ENCODE measurements around the gene TTC24. TPM values are rescaled to one million over a fixed set of nuclear protein-coding genes. Genes with fewer than 3 reads are reported as not detected.
"Not testable (repeated sequence)": the region's sequence is repeated elsewhere in the genome, so short reads cannot be mapped to it uniquely, and the experiment has no call there.

Gene TTC24
- total RNA-seq, 1 donor: not detected

DNA sequence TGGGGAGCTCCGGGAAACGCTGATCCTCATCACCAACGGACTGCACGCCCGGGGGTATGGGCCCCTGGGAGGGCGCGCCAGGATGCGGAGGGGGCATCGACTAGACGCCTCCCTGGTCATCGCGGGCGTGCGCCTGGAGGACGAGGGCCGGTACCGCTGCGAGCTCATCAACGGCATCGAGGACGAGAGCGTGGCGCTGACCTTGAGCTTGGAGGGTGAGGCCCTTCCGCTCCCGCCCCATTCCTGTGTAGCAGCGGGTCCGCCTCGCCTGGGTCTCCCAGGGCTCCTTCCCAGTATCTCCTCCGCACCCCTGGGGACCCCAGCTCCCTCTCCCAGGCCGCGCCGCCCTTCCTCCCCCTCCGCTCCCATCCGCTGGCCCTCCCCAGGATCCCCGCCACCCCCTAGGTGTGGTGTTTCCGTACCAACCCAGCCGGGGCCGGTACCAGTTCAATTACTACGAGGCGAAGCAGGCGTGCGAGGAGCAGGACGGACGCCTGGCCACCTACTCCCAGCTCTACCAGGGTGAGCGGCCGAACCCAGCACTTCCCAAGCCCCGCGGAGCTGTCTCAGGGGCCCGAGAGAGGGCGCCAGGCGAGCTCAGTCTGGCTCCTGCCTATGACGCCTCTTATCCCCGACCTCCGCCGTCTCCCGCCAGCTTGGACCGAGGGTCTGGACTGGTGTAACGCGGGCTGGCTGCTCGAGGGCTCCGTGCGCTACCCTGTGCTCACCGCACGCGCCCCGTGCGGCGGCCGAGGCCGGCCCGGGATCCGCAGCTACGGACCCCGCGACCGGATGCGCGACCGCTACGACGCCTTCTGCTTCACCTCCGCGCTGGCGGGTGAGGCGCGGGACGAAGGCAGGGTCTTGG lies 44.7 kb downstream of the TTC24 start:
- TF ChIP-seq CTCF (IDR thresholded peaks at IDR 0.05; ENCODE audit: insufficient read depth, low read length): peak; percentile 43

DNA sequence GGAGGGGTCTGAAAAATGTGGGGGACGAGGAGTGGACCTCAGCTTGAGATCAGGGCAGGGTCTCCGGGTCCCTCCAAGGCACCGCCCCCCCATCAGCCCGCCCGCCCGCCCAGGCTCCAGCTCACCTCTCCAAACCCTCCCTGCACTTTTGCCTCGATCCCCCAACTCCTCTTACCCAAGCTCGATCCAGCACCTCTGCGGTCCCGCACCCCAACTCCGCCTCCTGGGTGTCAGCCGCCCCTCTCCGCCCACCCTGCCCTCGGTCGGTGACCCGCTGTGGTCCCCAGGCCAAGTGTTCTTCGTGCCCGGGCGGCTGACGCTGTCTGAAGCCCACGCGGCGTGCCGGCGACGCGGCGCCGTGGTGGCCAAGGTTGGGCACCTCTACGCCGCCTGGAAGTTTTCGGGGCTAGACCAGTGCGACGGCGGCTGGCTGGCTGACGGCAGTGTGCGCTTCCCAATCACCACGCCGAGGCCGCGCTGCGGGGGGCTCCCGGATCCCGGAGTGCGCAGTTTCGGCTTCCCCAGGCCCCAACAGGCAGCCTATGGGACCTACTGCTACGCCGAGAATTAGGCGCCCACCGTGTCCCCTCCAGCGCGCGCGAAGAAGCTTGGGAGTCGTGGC lies 45.4 kb downstream of the TTC24 start:
- H3K4me3 ChIP-seq (ENCODE audit: low read depth, low read length): peak overlapping the region; percentile 49
- no peak for DNase-seq (ENCODE audit: low read depth)
- TF ChIP-seq CTCF (IDR thresholded peaks at IDR 0.05; ENCODE audit: insufficient read depth, low read length): no peak

More for the DNA sequence above, 44.7 kb downstream of the TTC24 start:
- peak; percentile 29 for DNase-seq (ENCODE audit: low read depth)
- peak overlapping the region; percentile 49 for H3K4me3 ChIP-seq (ENCODE audit: low read depth, low read length)

GRCh38 chr1:156625436-156626078 lies 46.0 kb downstream of the TTC24 start:
- peak; percentile 55 for DNase-seq (ENCODE audit: low read depth)
- peak; percentile 76 for TF ChIP-seq CTCF (IDR thresholded peaks at IDR 0.05; ENCODE audit: insufficient read depth, low read length)
- no peak overlapping the region for H3K4me3 ChIP-seq (ENCODE audit: low read depth, low read length)

GRCh38 chr1:156626079-156626438 lies 46.5 kb downstream of the TTC24 start:
- DNase-seq (ENCODE audit: low read depth): no peak
- H3K4me3 ChIP-seq (ENCODE audit: low read depth, low read length): no peak overlapping the region
- TF ChIP-seq CTCF (IDR thresholded peaks at IDR 0.05; ENCODE audit: insufficient read depth, low read length): no peak

DNA sequence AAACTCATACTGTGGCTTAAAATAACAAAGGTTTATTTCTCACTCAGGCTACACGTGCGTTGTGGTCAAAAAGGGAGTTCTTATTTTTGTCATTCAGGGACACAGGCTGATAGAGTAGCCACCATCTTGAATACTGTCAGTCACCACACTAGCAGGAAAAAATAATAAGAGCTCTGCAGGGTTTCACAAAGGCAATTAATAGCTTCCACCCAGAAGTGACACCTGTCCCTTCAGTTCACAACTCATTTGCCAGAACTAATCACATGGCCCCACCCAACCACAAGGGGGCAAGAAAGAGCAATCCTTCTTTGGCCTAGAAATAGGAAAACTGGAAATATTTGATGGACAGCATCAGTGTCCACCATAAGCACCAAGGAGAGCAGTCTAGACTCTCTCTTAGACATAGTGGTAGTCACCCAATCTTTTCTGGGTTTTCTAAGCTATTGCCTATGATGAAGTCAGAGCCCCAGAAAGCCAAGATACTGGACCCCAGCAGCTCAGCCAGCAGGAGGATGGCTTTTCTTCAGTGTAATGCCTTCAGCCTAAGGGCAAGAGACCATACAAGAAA lies 47.9 kb downstream of the TTC24 start:
- no peak overlapping the region for H3K4me3 ChIP-seq (ENCODE audit: low read depth, low read length)
- peak; percentile 46 for DNase-seq (ENCODE audit: low read depth)
- TF ChIP-seq CTCF (IDR thresholded peaks at IDR 0.05; ENCODE audit: insufficient read depth, low read length): peak; percentile 72

DNA sequence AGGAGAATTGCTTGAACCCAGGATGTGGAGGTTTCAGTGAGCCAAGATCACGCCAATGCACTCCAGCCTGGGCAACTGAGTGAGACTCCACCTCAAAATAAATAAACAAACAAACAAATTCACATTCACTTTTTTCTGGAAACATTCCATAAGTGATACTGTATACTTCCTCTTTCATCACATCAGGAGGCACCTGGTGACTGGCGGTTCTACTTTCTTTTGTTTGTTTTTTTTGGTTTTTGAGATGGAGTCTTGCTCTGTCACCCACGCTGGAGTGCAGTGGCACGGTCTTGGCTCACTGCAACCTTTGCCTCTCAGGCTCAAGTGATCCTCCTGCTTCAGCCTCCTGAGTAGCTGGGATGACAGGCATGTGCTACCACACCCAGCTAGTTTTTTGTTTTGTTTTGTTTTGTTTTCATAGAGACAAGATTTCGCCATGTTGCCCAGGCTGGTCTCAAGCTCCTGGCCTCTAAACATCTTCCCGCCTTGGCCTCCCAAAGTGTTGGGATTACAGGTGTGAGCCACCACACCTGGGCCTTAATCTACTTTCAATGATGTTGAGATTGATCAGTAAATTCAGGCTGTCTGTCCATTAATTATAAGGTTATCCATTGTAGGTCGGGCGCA lies 50.4 kb downstream of the TTC24 start:
- H3K4me3 ChIP-seq (ENCODE audit: low read depth, low read length): no peak overlapping the region
- DNase-seq (ENCODE audit: low read depth): no peak
- TF ChIP-seq CTCF (IDR thresholded peaks at IDR 0.05; ENCODE audit: insufficient read depth, low read length): no peak

GRCh38 chr1:156631152-156631551 lies 51.6 kb downstream of the TTC24 start:
- H3K4me3 ChIP-seq (ENCODE audit: low read depth, low read length); DNase-seq (ENCODE audit: low read depth): not testable (repeated sequence)

Measured in fibroblast of the aortic adventitia (primary cell).